Calu3 (cell line): ENCODE data around the gene EHD2. TPM values are rescaled to one million over a fixed set of nuclear protein-coding genes. Genes with fewer than 3 reads are reported as not detected.
A peak's percentile ranks its signal among the peaks of the same experiment; 100 is the strongest.
"Not testable (repeated sequence)": the region's sequence is repeated elsewhere in the genome, so short reads cannot be mapped to it uniquely, and the experiment has no call there.

ENCODE experiments used
- BruUV-seq: library from RNA; stranded (reverse); fragments of 400-500 nt; replicated peaks from 2 replicates; lab custom pipeline; 2021; lab: Mats Ljungman, UMichigan
- CTCF ChIA-PET: fragments of 300-600 bp; sonication (Branson Sonifier 250); formaldehyde crosslinking; loops from one replicate; lab custom pipeline; 2022; ENCODE audit warnings: antibody characterized with exemption; lab: Charles Lee
- DNase-seq: peaks from one replicate; pipeline ENCODE4 v3.0.0; 2022
- H3K27ac Mint-ChIP-seq: one replicate; pipeline ENCODE4 v1.8.0; 2022; ENCODE audit warnings: mixed read lengths; ENCODE audit not compliant: unreplicated experiment
- H3K27me3 Mint-ChIP-seq: one replicate; pipeline ENCODE4 v1.8.0; 2022; ENCODE audit warnings: mixed read lengths; ENCODE audit not compliant: unreplicated experiment
- H3K36me3 Mint-ChIP-seq: one replicate; pipeline ENCODE4 v1.8.0; 2022; ENCODE audit warnings: mild to moderate bottlenecking, moderate library complexity, mixed read lengths; ENCODE audit not compliant: insufficient read depth, unreplicated experiment
- H3K4me1 Mint-ChIP-seq: one replicate; pipeline ENCODE4 v1.8.0; 2022; ENCODE audit warnings: mild to moderate bottlenecking, low read depth, mixed read lengths; ENCODE audit not compliant: unreplicated experiment
- H3K4me3 Mint-ChIP-seq: one replicate; pipeline ENCODE4 v1.8.0; 2022; ENCODE audit warnings: mild to moderate bottlenecking, low read depth, moderate library complexity, mixed read lengths; ENCODE audit not compliant: unreplicated experiment
- H3K9me3 Mint-ChIP-seq: one replicate; pipeline ENCODE4 v1.8.0; 2022; ENCODE audit warnings: low read depth, mixed read lengths; ENCODE audit not compliant: unreplicated experiment
- CTCF ChIP-seq: fragments of 200-600 bp; IDR thresholded peaks from one replicate; pipeline ENCODE4 v1.8.0; 2022; ENCODE audit warnings: antibody characterized with exemption; ENCODE audit not compliant: unreplicated experiment
- intact Hi-C: fragments of 100-400 bp; cut with micrococcal nuclease; formaldehyde crosslinking; loops from one replicate; pipeline ENCODE4 v1.10.0; 2022; ENCODE audit not compliant: unreplicated experiment
- total RNA-seq: library from RNA; stranded (reverse); gene quantifications from 2 replicates; pipeline ENCODE4 v1.2.3, GENCODE V29; 2022

EHD2 gene
- total RNA-seq, 1 experiment from 2014 or later = 52.3 TPM

DNA sequence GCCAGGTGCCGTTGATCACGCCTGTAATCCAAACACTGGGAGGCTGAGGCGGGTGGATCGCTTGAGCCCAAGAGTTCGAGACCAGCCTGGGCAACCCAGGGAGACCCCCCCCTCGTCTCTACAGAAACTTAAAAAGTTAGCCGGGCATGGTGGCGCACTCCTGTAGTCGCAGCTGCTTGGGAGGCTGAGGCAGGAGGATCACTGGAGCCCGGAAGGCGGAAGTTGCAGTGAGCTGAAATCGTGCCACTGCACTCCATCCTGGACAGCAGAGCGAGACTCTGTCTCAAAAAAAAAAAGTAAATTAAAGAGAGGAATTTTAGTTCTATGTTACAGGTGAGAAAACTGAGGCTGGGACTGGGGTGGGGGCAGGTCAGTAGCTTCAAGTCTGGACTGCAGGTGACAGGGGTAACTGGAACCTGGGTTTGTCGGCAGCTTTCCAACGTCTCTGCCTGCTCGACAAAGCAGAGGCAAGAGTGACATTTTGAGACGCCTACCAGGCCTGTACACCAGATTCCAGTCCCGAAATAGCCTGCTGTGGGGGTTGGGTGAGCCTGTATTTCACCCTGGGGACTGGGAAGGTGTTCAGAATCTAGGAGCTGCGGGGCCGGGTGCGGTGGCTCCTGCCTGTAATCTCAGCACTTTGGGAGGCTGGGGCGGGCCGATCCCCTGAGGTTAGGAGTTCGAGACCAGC is 66.4 kb downstream of the EHD2 start:
- Mint-ChIP-seq H3K36me3 (peaks cover 78% of the 10 kb centered on the region), H3K27ac (peak overlapping the region; percentile 99), H3K4me3 (peak overlapping the region; percentile 99), H3K4me1 (peaks cover 47% of the 10 kb centered on the region), H3K9me3 (no peaks in the 10 kb centered on the region), H3K27me3 (no peaks in the 10 kb centered on the region)
- BruUV-seq = no TSS peak
- CTCF ChIA-PET = no interaction called here
- intact Hi-C loops = no loop called here
- TF ChIP-seq CTCF = no peak
- peak; percentile 31 for DNase-seq

GRCh38 chr19:47780215-47780551 is 67.0 kb downstream of the EHD2 start:
- H3K4me3 Mint-ChIP-seq = peak overlapping the region; percentile 99
- no peaks in the 10 kb centered on the region for H3K27me3 Mint-ChIP-seq
- CTCF ChIA-PET = no interaction called here
- no peaks in the 10 kb centered on the region for H3K9me3 Mint-ChIP-seq
- intact Hi-C loops = no loop called here
- TF ChIP-seq CTCF = no peak
- peaks cover 47% of the 10 kb centered on the region for H3K4me1 Mint-ChIP-seq
- no peak for DNase-seq
- BruUV-seq = no TSS peak
- H3K27ac Mint-ChIP-seq = peak overlapping the region; percentile 99
- peaks cover 83% of the 10 kb centered on the region for H3K36me3 Mint-ChIP-seq

DNA sequence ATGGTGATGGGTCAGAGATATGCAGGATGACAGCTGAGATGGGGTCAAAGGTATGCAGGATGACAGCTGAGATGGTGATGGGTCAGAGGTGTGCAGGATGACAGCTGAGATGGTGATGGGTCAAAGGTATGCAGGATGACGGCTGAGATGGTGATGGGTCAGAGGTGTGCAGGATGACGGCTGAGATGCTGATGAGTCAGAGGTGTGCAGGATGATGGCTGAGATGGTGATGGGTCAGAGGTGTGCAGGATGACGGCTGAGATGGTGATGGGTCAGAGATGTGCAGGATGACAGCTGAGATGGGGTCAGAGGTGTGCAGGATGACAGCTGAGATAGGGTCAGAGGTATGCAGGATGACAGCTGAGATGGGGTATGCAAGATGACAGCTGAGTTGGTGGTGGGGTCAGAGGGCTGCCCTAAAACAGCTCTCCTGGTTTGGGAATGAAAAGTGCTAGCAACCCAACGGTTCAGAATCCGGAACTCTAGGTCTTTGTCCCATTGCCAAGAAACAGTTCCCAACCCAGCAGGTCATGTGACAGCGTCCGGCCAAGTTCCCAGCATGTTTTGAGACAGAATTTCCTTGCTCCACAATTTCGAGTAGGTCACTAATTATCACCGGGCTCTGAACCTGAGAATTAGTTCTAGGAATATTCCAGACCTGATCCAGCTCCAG is 68.5 kb downstream of the EHD2 start:
- CTCF ChIA-PET = no interaction called here
- peaks cover 94% of the 10 kb centered on the region for H3K36me3 Mint-ChIP-seq
- no peak for TF ChIP-seq CTCF

GRCh38 chr19:47786566-47786965 is 73.3 kb downstream of the EHD2 start:
- CTCF ChIA-PET = no interaction called here
- Mint-ChIP-seq H3K27ac (no peak overlapping the region), H3K4me3 (no peak overlapping the region), H3K9me3 (no peaks in the 10 kb centered on the region), H3K27me3 (no peaks in the 10 kb centered on the region), H3K36me3 (peaks cover 74% of the 10 kb centered on the region), H3K4me1 (peaks cover 16% of the 10 kb centered on the region)
- no peak for TF ChIP-seq CTCF
- intact Hi-C loops = no loop called here
- no TSS peak for BruUV-seq
- no peak for DNase-seq

More for the DNA sequence above, 68.5 kb downstream of the EHD2 start:
- Mint-ChIP-seq H3K9me3 (no peaks in the 10 kb centered on the region), H3K4me3 (peak overlapping the region; percentile 99), H3K27me3 (no peaks in the 10 kb centered on the region), H3K27ac (peak overlapping the region; percentile 99), H3K4me1 (peaks cover 40% of the 10 kb centered on the region)
- no peak for DNase-seq
- BruUV-seq = no TSS peak
- intact Hi-C loops = no loop called here

GRCh38 chr19:47787307-47787706 is 74.1 kb downstream of the EHD2 start:
- H3K9me3 Mint-ChIP-seq, H3K27ac Mint-ChIP-seq, BruUV-seq, intact Hi-C loops, H3K4me3 Mint-ChIP-seq, H3K27me3 Mint-ChIP-seq, DNase-seq, CTCF ChIA-PET: not testable (repeated sequence)
- H3K4me1 Mint-ChIP-seq = peaks cover 13% of the 10 kb centered on the region
- peaks cover 67% of the 10 kb centered on the region for H3K36me3 Mint-ChIP-seq

- CTCF ChIA-PET = interaction anchor here (0.8 to 1.2 kb wide), 4 partner anchors 10 to 76 kb away, joined by 3 to 6 read pairs (median 4); partner anchors contain the start of gene SELENOW
- BruUV-seq, H3K27me3 Mint-ChIP-seq, intact Hi-C loops, H3K9me3 Mint-ChIP-seq: not testable (repeated sequence)
- H3K36me3 Mint-ChIP-seq = peaks cover 43% of the 10 kb centered on the region
- DNase-seq = peak; percentile 79
- H3K4me3 Mint-ChIP-seq = peak overlapping the region; percentile 53
- H3K27ac Mint-ChIP-seq = peak overlapping the region; percentile 72
- H3K4me1 Mint-ChIP-seq = peaks cover 13% of the 10 kb centered on the region
Observed at GRCh38 chr19:47789811-47790210, 76.6 kb downstream of the EHD2 start.
